H1 (cell line): ENCODE measurements around the gene COPZ1. TPM values are rescaled to one million over a fixed set of nuclear protein-coding genes. Genes with fewer than 3 reads are reported as not detected.
"Not testable (repeated sequence)": the region's sequence is repeated elsewhere in the genome, so short reads cannot be mapped to it uniquely, and the experiment has no call there.

Experiments
- CTCF ChIA-PET: fragments of 300-600 bp; sonication (Branson Sonifier 250); formaldehyde crosslinking; loops from one replicate; lab custom pipeline; 2021; ENCODE audit not compliant: partially characterized antibody; lab: Charles Lee
- POLR2A ChIA-PET: fragments of 300-600 bp; sonication (Branson Sonifier 250); formaldehyde crosslinking; loops from one replicate; lab custom pipeline; 2021; ENCODE audit warnings: inconsistent platforms; ENCODE audit not compliant: partially characterized antibody; lab: Charles Lee
- DNase-seq, 2 experiments: peaks; one replicate each; pipeline versions ENCODE4 v3.0.0 to v3.0.0-alpha.2; 2010 to 2022; ENCODE audit warnings: low spot score in 2 of 2, low read depth in 1 of 2, mixed read lengths in 1 of 2
- FAIRE-seq: peaks from 2 replicates; lab custom pipeline; 2011; peaks lifted over from hg19 to GRCh38; lab: Jason Lieb, UNC
- H2AFZ ChIP-seq: 2 replicates; pipeline ENCODE4 v1.8.1; 2012; ENCODE audit warnings: low read length, inconsistent platforms
- H2AK5ac ChIP-seq: 2 replicates; pipeline ENCODE4 v1.6.1; 2013; ENCODE audit warnings: low read depth, low read length
- H2BK120ac ChIP-seq: replicated peaks from 2 replicates; pipeline ENCODE3; 2013; ENCODE audit warnings: low read depth, low read length, inconsistent platforms
- H2BK12ac ChIP-seq: 2 replicates; pipeline ENCODE4 v1.6.1; 2013; ENCODE audit warnings: low read depth, low read length
- H2BK15ac ChIP-seq: 2 replicates; pipeline ENCODE4 v1.6.1; 2013; ENCODE audit warnings: low read length
- H2BK20ac ChIP-seq: 2 replicates; pipeline ENCODE4 v1.6.1; 2013; ENCODE audit warnings: low read length
- H2BK5ac ChIP-seq: 2 replicates; pipeline ENCODE4 v1.6.1; 2013; ENCODE audit warnings: low read depth, low read length
- H3K14ac ChIP-seq: 2 replicates; pipeline ENCODE4 v1.6.1; 2013; ENCODE audit warnings: inconsistent platforms; ENCODE audit not compliant: insufficient read length
- H3K18ac ChIP-seq: 2 replicates; pipeline ENCODE4 v1.6.1; 2013; ENCODE audit warnings: low read length; ENCODE audit errors: extremely low read depth
- H3K23ac ChIP-seq: 2 replicates; pipeline ENCODE4 v1.6.1; 2013; ENCODE audit warnings: inconsistent platforms; ENCODE audit not compliant: insufficient read length
- H3K23me2 ChIP-seq: 2 replicates; pipeline ENCODE4 v1.6.1; 2013; ENCODE audit warnings: low read depth, low read length
- H3K27ac ChIP-seq: 2 replicates; pipeline ENCODE4 v1.6.1; 2011; ENCODE audit warnings: low read depth, low read length, inconsistent platforms
- H3K27me3 ChIP-seq, 4 experiments: replicated peaks in 1 of 4; 1 replicate in 1 of 4; 2 replicates in 3 of 4; pipeline versions ENCODE4 v1.6.1 to v1.8.1; 2011 to 2013; ENCODE audit warnings: low read length in 3 of 4, mild to moderate bottlenecking in 3 of 4, inconsistent platforms in 2 of 4, mixed read lengths in 2 of 4, moderate library complexity in 1 of 4; ENCODE audit not compliant: control insufficient read depth in 3 of 4, insufficient read depth in 3 of 4; ENCODE audit errors: extremely low read depth in 1 of 4
- H3K36me3 ChIP-seq, 4 experiments: 2 replicates each; pipeline versions ENCODE4 v1.6.1 to v1.8.1; 2011 to 2013; ENCODE audit warnings: mild to moderate bottlenecking in 4 of 4, low read length in 3 of 4, moderate library complexity in 2 of 4, control low read depth in 1 of 4, inconsistent platforms in 1 of 4; ENCODE audit not compliant: insufficient read depth in 4 of 4, control insufficient read depth in 2 of 4
- H3K4ac ChIP-seq: replicated peaks from 2 replicates; pipeline ENCODE3; 2013; ENCODE audit warnings: low read length, low read depth, mixed read lengths, inconsistent platforms; ENCODE audit not compliant: insufficient read length
- H3K4me1 ChIP-seq, 4 experiments: replicated peaks in 1 of 4; 1 replicate in 1 of 4; 2 replicates in 3 of 4; pipeline versions ENCODE4 v1.6.1 to v1.8.1; 2011 to 2013; ENCODE audit warnings: low read length in 3 of 4, inconsistent platforms in 2 of 4, mixed read lengths in 1 of 4; ENCODE audit not compliant: insufficient read depth in 4 of 4, control insufficient read depth in 3 of 4
- H3K4me2 ChIP-seq, 2 experiments: 2 replicates each; pipeline versions ENCODE4 v1.6.1 to v1.8.1; 2011 to 2013; ENCODE audit warnings: low read depth in 2 of 2, low read length in 2 of 2, control low read depth in 1 of 2, inconsistent platforms in 1 of 2, mild to moderate bottlenecking in 1 of 2; ENCODE audit not compliant: insufficient read depth in 1 of 2
- H3K4me3 ChIP-seq, 4 experiments: fragments of 200-600, 300-600 bp in 1 of 4; sonication (generic), shearing (Covaris generic), sonication (Bioruptor Twin) in 1 of 4; 2 replicates each; pipeline versions ENCODE4 v1.5.1 to v1.8.1; 2011 to 2016; ENCODE audit warnings: low read length in 4 of 4, low read depth in 3 of 4, control low read depth in 2 of 4, inconsistent platforms in 2 of 4, mild to moderate bottlenecking in 2 of 4, mixed read lengths in 1 of 4, moderate library complexity in 1 of 4; ENCODE audit not compliant: insufficient read depth in 2 of 4; ENCODE audit errors: extremely low read depth in 1 of 4
- H3K56ac ChIP-seq: replicated peaks from 2 replicates; pipeline ENCODE3; 2013; ENCODE audit warnings: low read depth, mild to moderate bottlenecking, mixed read lengths, low read length, inconsistent platforms; ENCODE audit not compliant: insufficient read length
- H3K79me1 ChIP-seq: 2 replicates; pipeline ENCODE4 v1.6.1; 2013; ENCODE audit warnings: low read depth, low read length, control low read depth
- H3K79me2 ChIP-seq, 2 experiments: 2 replicates each; pipeline versions ENCODE4 v1.6.1 to v1.8.1; 2012 to 2013; ENCODE audit warnings: low read length in 2 of 2, mild to moderate bottlenecking in 2 of 2, inconsistent platforms in 1 of 2; ENCODE audit not compliant: insufficient read depth in 2 of 2, control insufficient read depth in 1 of 2
- H3K9ac ChIP-seq, 4 experiments: replicated peaks in 1 of 4; 1 replicate in 1 of 4; 2 replicates in 3 of 4; pipeline versions ENCODE4 v1.6.1 to v1.8.1; 2011 to 2013; ENCODE audit warnings: low read depth in 3 of 4, low read length in 3 of 4, control low read depth in 2 of 4, mild to moderate bottlenecking in 2 of 4, moderate library complexity in 2 of 4, inconsistent platforms in 1 of 4; ENCODE audit errors: extremely low read depth in 1 of 4
- H3K9me3 ChIP-seq, 2 experiments: 2 replicates each; pipeline versions ENCODE4 v1.6.1 to v1.8.1; 2012 to 2013; ENCODE audit warnings: mild to moderate bottlenecking in 2 of 2, moderate library complexity in 2 of 2, control low read depth in 1 of 2, inconsistent platforms in 1 of 2, low read depth in 1 of 2, low read length in 1 of 2, mixed read lengths in 1 of 2; ENCODE audit not compliant: insufficient read depth in 2 of 2
- H4K20me1 ChIP-seq, 2 experiments: replicated peaks in 1 of 2; 2 replicates each; pipeline versions ENCODE3 to v1.8.1; 2011 to 2013; ENCODE audit warnings: inconsistent platforms in 2 of 2, low read length in 2 of 2, mild to moderate bottlenecking in 1 of 2; ENCODE audit not compliant: insufficient read depth in 2 of 2, control insufficient read depth in 1 of 2
- H4K5ac ChIP-seq: 2 replicates; pipeline ENCODE4 v1.6.1; 2013; ENCODE audit warnings: low read length, low read depth, mixed read lengths, inconsistent platforms; ENCODE audit not compliant: insufficient read length
- H4K8ac ChIP-seq: 2 replicates; pipeline ENCODE4 v1.8.0; 2013; ENCODE audit warnings: mild to moderate bottlenecking, moderate library complexity, low read length, inconsistent platforms; ENCODE audit not compliant: insufficient read depth; ENCODE audit errors: extremely low read depth
- H4K91ac ChIP-seq: replicated peaks from 2 replicates; pipeline ENCODE3; 2013; ENCODE audit warnings: low read length, mixed read lengths, inconsistent platforms; ENCODE audit not compliant: insufficient read length
- WGBS, 2 experiments: shearing (Covaris generic) in 1 of 2; methylation state at CpG; one replicate each; pipeline versions ENCODE4 v1.1.6 to v1.1.7; 2013 to 2015; ENCODE audit warnings: low lambda C conversion rate in 2 of 2, mixed read lengths in 2 of 2, inconsistent platforms in 1 of 2, low coverage in 1 of 2, missing lambda C conversion rate in 1 of 2; ENCODE audit not compliant: insufficient replicate concordance in 2 of 2, insufficient coverage in 1 of 2, insufficient read length in 1 of 2; ENCODE audit errors: extremely low coverage in 1 of 2, missing lambda C conversion rate in 1 of 2; 5-methylcytosine and 5-hydroxymethylcytosine counted together
- polyA plus RNA-seq, 7 experiments: library from polyadenylated mRNA; depleted of rRNA in 3 of 7; stranded (reverse) in 5 of 7; unstranded in 2 of 7; fragments of >200 nt in 5 of 7; fragments of 200-250 nt in 2 of 7; gene quantifications; 1 replicate in 5 of 7; 2 replicates in 1 of 7; 4 replicates in 1 of 7; pipeline versions ENCODE4 v1.2.1 to v1.2.3, GENCODE V29; 2011 to 2013; ENCODE audit warnings: missing spikeins in 2 of 7, mixed read lengths in 2 of 7
- total RNA-seq: library from RNA; stranded (reverse); fragmentation: NEBNext Ultra II Directional; extraction: Animal tissue kit (Norgen Biotek cat#: 25700); gene quantifications from 2 replicates; pipeline ENCODE4 v1.2.1, GENCODE V29; 2021

The COPZ1 gene
- total and polyA plus RNA-seq, 2 of the 8 experiments (the other 6 are each of a cell fraction or from before 2014, with no cell fraction given): 103 to 133 TPM

DNA sequence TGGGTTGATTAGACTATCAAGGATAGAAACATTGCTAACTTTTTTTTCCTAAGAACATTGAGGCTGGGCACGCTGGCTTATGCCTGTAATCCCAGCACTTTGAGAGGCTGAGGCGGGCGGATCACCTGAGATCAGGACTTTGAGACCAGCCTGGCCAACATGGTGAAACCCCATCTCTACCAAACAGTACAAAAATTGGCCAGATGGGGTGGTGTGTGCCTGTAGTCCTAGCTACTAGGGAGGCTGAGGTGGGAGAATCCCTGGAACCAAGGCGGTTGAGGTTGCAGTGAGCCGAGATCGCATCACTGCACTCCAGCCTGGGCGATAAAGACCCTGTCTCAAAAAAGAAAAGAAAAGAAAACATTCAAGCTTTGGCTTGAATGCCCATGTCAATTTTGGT is 12.6 kb upstream of the COPZ1 start:
- H3K4me2 ChIP-seq, H3K18ac ChIP-seq, FAIRE-seq, H3K36me3 ChIP-seq, H4K91ac ChIP-seq, H3K14ac ChIP-seq, H2AK5ac ChIP-seq, H3K27me3 ChIP-seq, H4K20me1 ChIP-seq, DNase-seq, H2BK5ac ChIP-seq, H3K23me2 ChIP-seq, H3K9me3 ChIP-seq, H3K23ac ChIP-seq, H3K27ac ChIP-seq, H4K5ac ChIP-seq, H2BK12ac ChIP-seq, H2AFZ ChIP-seq, H3K4ac ChIP-seq, H3K79me1 ChIP-seq, H3K4me1 ChIP-seq, H2BK15ac ChIP-seq, H3K4me3 ChIP-seq, H2BK120ac ChIP-seq, H2BK20ac ChIP-seq, H3K9ac ChIP-seq, H4K8ac ChIP-seq, H3K56ac ChIP-seq, H3K79me2 ChIP-seq: not testable (repeated sequence)
- ChIA-PET POLR2A (interaction anchor here (1.0 to 3.6 kb wide), 6 partner anchors 11 to 32 kb away, joined by 3 to 17 read pairs (median 4); partner anchors contain the start of genes HNRNPA1 and NFE2), CTCF (interaction anchor here (1.0 to 34.6 kb wide), 3 partner anchors 12 to 92 kb away, joined by 3 to 618 read pairs (median 10); partner anchors contain the start of genes COPZ1 and NFE2)
- WGBS, 2 experiments: 94% methylated on average over 7 of the region's 7 CpGs; no CpG with 5 or more reads in 1 of the 2 experiments
